HepG2 (cell line): ENCODE data around the gene SYCP2L. TPM values are rescaled to one million over a fixed set of nuclear protein-coding genes. Genes with fewer than 3 reads are reported as not detected.
A peak's percentile ranks its signal among the peaks of the same experiment; 100 is the strongest.

Source experiments
- ATAC-seq: fragments of 200-7000 bp; cut with Tn5 transposase; 3 replicates; pipeline ENCODE4 v1.9.1; 2020; ENCODE audit warnings: mild to moderate bottlenecking, moderate library complexity
- BruUV-seq: library from RNA; stranded (reverse); fragments of 400-500 nt; replicated peaks from 2 replicates; lab custom pipeline; 2021; lab: Mats Ljungman, UMichigan
- CTCF ChIA-PET: fragments of 300-600 bp; formaldehyde crosslinking; extraction: SDS; loops from one replicate; lab custom pipeline; 2021; ENCODE audit warnings: low total read pairs, inconsistent platforms, low intra/inter-chr PET ratio; lab: Yijun Ruan, JAX
- POLR2A ChIA-PET: fragments of 350-600 bp; sonication (Branson Sonifier 250); formaldehyde crosslinking; loops from one replicate; lab custom pipeline; 2020; ENCODE audit warnings: antibody characterized with exemption, inconsistent platforms; lab: Yijun Ruan, JAX
- DNase-seq: peaks from one replicate; pipeline ENCODE4 v3.0.0-alpha.2; 2015; ENCODE audit warnings: low spot score
- FAIRE-seq: peaks from 3 replicates; lab custom pipeline; 2011; peaks lifted over from hg19 to GRCh38; lab: Jason Lieb, UNC
- H2AFZ ChIP-seq: one replicate; pipeline ENCODE4 v1.6.1; 2011; ENCODE audit warnings: low read length, inconsistent platforms
- H3K27ac ChIP-seq: fragments of 300-600 bp; 3 replicates; pipeline ENCODE4 v1.8.0; 2011; ENCODE audit warnings: mixed run types, mild to moderate bottlenecking, mixed read lengths, low read length, inconsistent platforms; ENCODE audit not compliant: insufficient read depth; ENCODE audit errors: extremely low read length
- H3K27me3 ChIP-seq, 2 experiments: fragments of 200-600 bp in 1 of 2; 2 replicates in 1 of 2; 3 replicates in 1 of 2; pipeline versions ENCODE4 v1.6.0 to v1.8.0; 2011; ENCODE audit warnings: low read length in 2 of 2, mild to moderate bottlenecking in 2 of 2, moderate library complexity in 2 of 2, inconsistent platforms in 1 of 2; ENCODE audit not compliant: insufficient read depth in 2 of 2, control insufficient read depth in 1 of 2
- H3K36me3 ChIP-seq, 2 experiments: fragments of 200-600 bp in 1 of 2; replicated peaks in 1 of 2; 2 replicates in 1 of 2; 3 replicates in 1 of 2; pipeline versions ENCODE4 v1.5.1 to v1.8.0; 2011; ENCODE audit warnings: low read length in 2 of 2, inconsistent platforms in 1 of 2; ENCODE audit not compliant: insufficient read depth in 2 of 2, control insufficient read depth in 1 of 2
- H3K4me1 ChIP-seq: 2 replicates; pipeline ENCODE4 v1.5.1; 2012; ENCODE audit warnings: low read length, inconsistent platforms; ENCODE audit not compliant: insufficient read depth
- H3K4me2 ChIP-seq: 2 replicates; pipeline ENCODE4 v1.6.0; 2011; ENCODE audit warnings: low read depth, low read length, inconsistent platforms
- H3K4me3 ChIP-seq, 3 experiments: fragments of 200-600 bp in 1 of 3; sonication (generic), shearing (Covaris generic) in 1 of 3; replicated peaks in 1 of 3; 2 replicates each; pipeline ENCODE4 v1.5.1; 2011 to 2016; ENCODE audit warnings: low read length in 3 of 3, inconsistent platforms in 2 of 3, low read depth in 2 of 3, mild to moderate bottlenecking in 2 of 3, control low read depth in 1 of 3, mixed read lengths in 1 of 3; ENCODE audit not compliant: insufficient read depth in 1 of 3
- H3K79me2 ChIP-seq: one replicate; pipeline ENCODE4 v1.6.1; 2011; ENCODE audit warnings: low read length, inconsistent platforms; ENCODE audit not compliant: insufficient read depth
- H3K9ac ChIP-seq: 2 replicates; pipeline ENCODE4 v1.6.0; 2011; ENCODE audit warnings: mild to moderate bottlenecking, low read depth, low read length, inconsistent platforms; ENCODE audit not compliant: insufficient read depth
- H3K9me3 ChIP-seq: 2 replicates; pipeline ENCODE4 v1.5.1; 2012; ENCODE audit warnings: mild to moderate bottlenecking, low read length
- H4K20me1 ChIP-seq: 2 replicates; pipeline ENCODE4 v1.6.0; 2011; ENCODE audit warnings: inconsistent platforms, mild to moderate bottlenecking, low read length, moderate library complexity; ENCODE audit not compliant: insufficient read depth
- HINFP ChIP-seq: sonication (generic); formaldehyde crosslinking; IDR thresholded peaks from 2 replicates; pipeline ENCODE4 v1.4.0; 2020; ENCODE audit warnings: low read depth, mild to moderate bottlenecking, missing genetic modification reagents
- KLF11 ChIP-seq: IDR thresholded peaks from 2 replicates; pipeline ENCODE4 v1.6.1; 2016; ENCODE audit warnings: missing compliant biosample characterization
- KLF12 ChIP-seq: sonication (generic); formaldehyde crosslinking; IDR thresholded peaks from 2 replicates; pipeline ENCODE4 v1.4.0; 2020; ENCODE audit warnings: missing genetic modification reagents, borderline replicate concordance
- KLF6 ChIP-seq: IDR thresholded peaks from 2 replicates; pipeline ENCODE4 v1.8.0; 2016; ENCODE audit warnings: missing biosample characterization, missing genetic modification reagents
- NFE2L2 ChIP-seq: fragments of 150-350 bp; IDR thresholded peaks from 2 replicates; pipeline ENCODE4 v1.6.1; 2014; ENCODE audit warnings: low read length
- TEF ChIP-seq: sonication (generic); formaldehyde crosslinking; IDR thresholded peaks from 2 replicates; pipeline ENCODE4 v1.5.0; 2020; ENCODE audit warnings: missing genetic modification reagents
- ZHX2 ChIP-seq, 2 experiments: sonication (generic) in 1 of 2; formaldehyde crosslinking in 1 of 2; IDR thresholded peaks; 2 replicates each; pipeline versions ENCODE4 v1.6.1 to v1.9.0; 2014 to 2022; ENCODE audit warnings: antibody characterized with exemption in 1 of 2, borderline replicate concordance in 1 of 2, inconsistent platforms in 1 of 2, low read depth in 1 of 2, missing genetic modification reagents in 1 of 2
- ZNF12 ChIP-seq: sonication (generic); formaldehyde crosslinking; IDR thresholded peaks from 2 replicates; pipeline ENCODE4 v1.5.0; 2020; ENCODE audit warnings: missing genetic modification reagents
- ZNF138 ChIP-seq: sonication (generic); formaldehyde crosslinking; IDR thresholded peaks from 2 replicates; pipeline ENCODE4 v1.5.0; 2020; ENCODE audit warnings: mild to moderate bottlenecking, low read depth, missing genetic modification reagents
- ZNF326 ChIP-seq: sonication (generic); formaldehyde crosslinking; IDR thresholded peaks from 2 replicates; pipeline ENCODE4 v1.4.0; 2020; ENCODE audit warnings: missing genetic modification reagents, borderline replicate concordance
- ZNF335 ChIP-seq: sonication (generic); formaldehyde crosslinking; IDR thresholded peaks from 2 replicates; pipeline ENCODE4 v1.4.0; 2020; ENCODE audit warnings: missing genetic modification reagents
- ZNF33A ChIP-seq: sonication (generic); formaldehyde crosslinking; IDR thresholded peaks from 2 replicates; pipeline ENCODE4 v1.5.1; 2020; ENCODE audit warnings: missing genetic modification reagents, mild to moderate bottlenecking, moderate library complexity, borderline replicate concordance
- ZNF44 ChIP-seq: sonication (generic); formaldehyde crosslinking; IDR thresholded peaks from 2 replicates; pipeline ENCODE4 v1.5.1; 2020; ENCODE audit warnings: mild to moderate bottlenecking, missing genetic modification reagents
- WGBS: methylation state at CpG from one replicate; pipeline ENCODE4 v1.1.6; 2017; ENCODE audit warnings: low lambda C conversion rate; 5-methylcytosine and 5-hydroxymethylcytosine counted together
- in situ Hi-C: cut with HindIII; loops from 2 replicates; pipeline ENCODE4 v1.10.0; 2017; ENCODE audit warnings: low pct_unique_long_range_greater_than_20kb; ENCODE audit not compliant: extremely low pct_ligation_motif_present
- intact Hi-C: fragments of 100-400 bp; cut with micrococcal nuclease; formaldehyde crosslinking; loops from one replicate; pipeline ENCODE4 v1.10.0; 2022; ENCODE audit not compliant: unreplicated experiment
- polyA plus RNA-seq, 8 experiments: library from polyadenylated mRNA; depleted of rRNA in 3 of 8; stranded (reverse) in 7 of 8; unstranded in 1 of 8; fragments of >200 nt; fragmentation: Illumina TruSeq in 4 of 8; extraction: Trizol in 4 of 8; gene quantifications; 2 replicates each; pipeline versions ENCODE4 v1.2.1 to v1.2.3, GENCODE V29; 2011 to 2016; ENCODE audit warnings: low read depth in 4 of 8, missing spikeins in 1 of 8, mixed read lengths in 1 of 8; ENCODE audit not compliant: insufficient read depth in 1 of 8
- total RNA-seq, 5 experiments: library from RNA; depleted of rRNA; stranded (reverse); fragments of >200 nt; fragmentation: Illumina TruSeq; extraction: Trizol; gene quantifications; 2 replicates each; pipeline ENCODE4 v1.2.3, GENCODE V29; 2016; ENCODE audit warnings: low read depth in 1 of 5

The SYCP2L gene
- total and polyA plus RNA-seq, 2 of the 13 experiments (the other 11 are each of a cell fraction or from before 2014, with no cell fraction given) = 0.22 to 0.54 TPM

- CTCF ChIA-PET = interaction anchor here (2.1 kb wide), 1 partner anchor 36 kb away, joined by 7 read pairs; the partner anchor contains the start of gene ELOVL2
- no peaks in the 10 kb centered on the region for H3K27me3 ChIP-seq
- no peak overlapping the region for H2AFZ ChIP-seq
- intact Hi-C loops = no loop called here
- peak overlapping the region; percentile 22; the same call in 1 of the 2 replicates for H3K9ac ChIP-seq
- peak overlapping the region; percentile 67 for H3K27ac ChIP-seq
- H3K79me2 ChIP-seq = peaks cover 15% of the 10 kb centered on the region
- H4K20me1 ChIP-seq = no peaks in the 10 kb centered on the region
- BruUV-seq = no TSS peak
- POLR2A ChIA-PET = interaction anchor here (0.8 to 2.6 kb wide), 7 partner anchors 9 to 85 kb away, joined by 3 to 20 read pairs (median 9); partner anchors contain the start of genes ELOVL2 and SMIM13
- H3K4me2 ChIP-seq = peak overlapping the region; percentile 64
- TF ChIP-seq ZNF33A (CRISPR knock-in tag) (no peak), ZNF138 (CRISPR knock-in tag) (no peak), ZNF335 (CRISPR knock-in tag) (no peak), ZHX2 (IDR thresholded peaks at IDR 0.05; ENCODE audit: low read depth) (no peak), ZHX2 (CRISPR knock-in tag; IDR thresholded peaks at IDR 0.05; ENCODE audit: borderline replicate concordance) (0 out of 2 replicates have a peak, but pooled peaks have one; percentile 41), KLF6 (CRISPR knock-in tag) (0 out of 2 replicates have a peak, but pooled peaks have one; percentile 24), HINFP (CRISPR knock-in tag) (no peak), TEF (CRISPR knock-in tag) (no peak), ZNF12 (no peak), ZNF44 (CRISPR knock-in tag) (no peak), NFE2L2 (no peak), ZNF326 (no peak), KLF11 (no peak), KLF12 (CRISPR knock-in tag) (0 out of 2 replicates have a peak, but pooled peaks have one; percentile 5)
- TF ChIP-seq, all 625 proteins: peak for 3
- DNase-seq (no peak), ATAC-seq (no peak), FAIRE-seq (no peak)
- in situ Hi-C loops = no loop called here
- no peaks in the 10 kb centered on the region for H3K9me3 ChIP-seq
- H3K36me3 ChIP-seq = peaks cover 0 to 6% of the 10 kb centered on the region in 2 experiments; a peak in 3 of 5 replicates
- peaks cover 97% of the 10 kb centered on the region for H3K4me1 ChIP-seq
- 78% methylated on average over 1 of the region's 1 CpG for WGBS
- H3K4me3 ChIP-seq = peak overlapping the region in 1 of 3 experiments; percentile 37; a peak in 1 of 6 replicates
Measured at GRCh38 chr6:11008821-11009220, 122.0 kb downstream of the SYCP2L start.
